Left ventricle myocardium superior (tissue), 1 donor: ENCODE data around the gene DNAAF1. TPM values are rescaled to one million over a fixed set of nuclear protein-coding genes. Genes with fewer than 3 reads are reported as not detected.

ENCODE experiments used
- ATAC-seq: fragments of 200-7000 bp; cut with Tn5 transposase; one replicate; pipeline ENCODE4 v1.9.1; 2020; ENCODE audit warnings: mild to moderate bottlenecking, moderate library complexity
- DNase-seq: peaks from one replicate; pipeline ENCODE4 v3.0.0-alpha.2; 2020
- intact Hi-C: fragments of 100-400 bp; cut with micrococcal nuclease; formaldehyde crosslinking; loops from one replicate; pipeline ENCODE4 v1.11.0; 2022
- total RNA-seq: library from RNA; stranded (reverse); fragmentation: NEBNext Ultra II Directional; extraction: Animal tissue kit (Norgen Biotek cat#: 25700); gene quantifications from one replicate; pipeline ENCODE4 v1.2.1, GENCODE V29; 2021
- donor health status: DM: no; HTN: yes; CAD: no; lungs with severe emphysema.

Gene DNAAF1
- total RNA-seq, 1 donor from 2014 or later: not detected

GRCh38 chr16:84179612-84180320, 34.7 kb downstream of the DNAAF1 start:
- intact Hi-C loops: no loop called here

GRCh38 chr16:84180519-84181140, 35.5 kb downstream of the DNAAF1 start:
- DNase-seq: peak; percentile 60
- intact Hi-C loops: no loop called here
- peak; percentile 11 for ATAC-seq

More at GRCh38 chr16:84179612-84180320, 34.7 kb downstream of the DNAAF1 start:
- no peak for ATAC-seq
- DNase-seq: no peak

GRCh38 chr16:84181144-84181915, 36.2 kb downstream of the DNAAF1 start:
- intact Hi-C loops: no loop called here
- ATAC-seq (no peak), DNase-seq (no peak)

- intact Hi-C loops: no loop called here
- no peak for DNase-seq
- no peak for ATAC-seq
Observed at GRCh38 chr16:84182104-84182503, 37.0 kb downstream of the DNAAF1 start.

- ATAC-seq (no peak), DNase-seq (no peak)
- intact Hi-C loops: no loop called here
Observed at GRCh38 chr16:84182680-84183571, 37.8 kb downstream of the DNAAF1 start.

GRCh38 chr16:84183572-84183875, 38.4 kb downstream of the DNAAF1 start:
- DNase-seq (no peak), ATAC-seq (no peak)
- intact Hi-C loops: no loop called here

- DNase-seq: no peak
- no peak for ATAC-seq
- intact Hi-C loops: no loop called here
Observed at GRCh38 chr16:84183911-84184591, 38.9 kb downstream of the DNAAF1 start.

GRCh38 chr16:84184775-84185174, 39.7 kb downstream of the DNAAF1 start:
- intact Hi-C loops: no loop called here
- peak; percentile 31 for ATAC-seq
- DNase-seq: no peak

GRCh38 chr16:84186685-84187437, 41.8 kb downstream of the DNAAF1 start, which contains the start of gene TAF1C:
TSS of gene TAF1C (minus strand) at chr16:84187057. CDS start at chr16:84184988, 2,069 bp downstream.
- intact Hi-C loops: no loop called here
- ATAC-seq: peak; percentile 97

GRCh38 chr16:84190731-84191388, 45.8 kb downstream of the DNAAF1 start, which contains the start of gene ADAD2:
TSS of gene ADAD2 (plus strand) at chr16:84191157. CDS start at chr16:84191231, 74 bp downstream.
- DNase-seq (no peak), ATAC-seq (no peak)
- intact Hi-C loops: no loop called here

More at GRCh38 chr16:84186685-84187437, 41.8 kb downstream of the DNAAF1 start, which contains the start of gene TAF1C:
- DNase-seq: peak; percentile 97

GRCh38 chr16:84191466-84191865, 46.4 kb downstream of the DNAAF1 start:
- intact Hi-C loops: no loop called here
- DNase-seq: no peak
- no peak for ATAC-seq

GRCh38 chr16:84193480-84193879, 48.4 kb downstream of the DNAAF1 start:
- ATAC-seq (no peak), DNase-seq (no peak)
- intact Hi-C loops: no loop called here

GRCh38 chr16:84194018-84194417, 48.9 kb downstream of the DNAAF1 start:
- no peak for ATAC-seq
- intact Hi-C loops: no loop called here

GRCh38 chr16:84194470-84195200, 49.5 kb downstream of the DNAAF1 start:
- DNase-seq (no peak), ATAC-seq (no peak)
- intact Hi-C loops: no loop called here

More at GRCh38 chr16:84194018-84194417, 48.9 kb downstream of the DNAAF1 start:
- DNase-seq: no peak

- ATAC-seq (no peak), DNase-seq (no peak)
- intact Hi-C loops: no loop called here
Observed at GRCh38 chr16:84195201-84196093, 50.3 kb downstream of the DNAAF1 start.

GRCh38 chr16:84196101-84196500, 51.0 kb downstream of the DNAAF1 start:
- ATAC-seq (no peak), DNase-seq (no peak)
- intact Hi-C loops: no loop called here
